Fibroblast of lung (primary cell): ENCODE results near the gene RBM12. TPM values are rescaled to one million over a fixed set of nuclear protein-coding genes. Genes with fewer than 3 reads are reported as not detected.

Experiments used
- DNase-seq, 2 donors: peaks; one replicate each; pipeline versions ENCODE4 v3.0.0 to v3.0.0-alpha.2; 2010; ENCODE audit warnings: low read depth in 2 of 2
- H2AFZ ChIP-seq: 2 replicates; pipeline ENCODE4 v1.5.1; 2012; ENCODE audit warnings: low read length, control low read depth, inconsistent platforms
- H3K27ac ChIP-seq: 2 replicates; pipeline ENCODE4 v1.5.1; 2011; ENCODE audit warnings: low read length, control low read depth; ENCODE audit not compliant: insufficient read depth
- H3K27me3 ChIP-seq: 2 replicates; pipeline ENCODE4 v1.5.1; 2011; ENCODE audit warnings: mild to moderate bottlenecking, low read length; ENCODE audit not compliant: control insufficient read depth, insufficient read depth
- H3K36me3 ChIP-seq: 2 replicates; pipeline ENCODE4 v1.5.1; 2011; ENCODE audit warnings: low read length; ENCODE audit not compliant: control insufficient read depth, insufficient read depth
- H3K4me1 ChIP-seq: 2 replicates; pipeline ENCODE4 v1.5.1; 2011; ENCODE audit warnings: low read length; ENCODE audit not compliant: control insufficient read depth, insufficient read depth; ENCODE audit errors: extremely low read depth
- H3K4me2 ChIP-seq: 2 replicates; pipeline ENCODE4 v1.5.1; 2011; ENCODE audit warnings: low read length, control low read depth; ENCODE audit not compliant: insufficient read depth; ENCODE audit errors: extremely low read depth
- H3K4me3 ChIP-seq, 4 experiments: fragments of 200-600 bp in 1 of 4; sonication (generic) in 1 of 4; replicated peaks in 1 of 4; 2 replicates each; pipeline ENCODE4 v1.5.1; 2011 to 2016; ENCODE audit warnings: low read length in 4 of 4, low read depth in 3 of 4, mild to moderate bottlenecking in 3 of 4, control low read depth in 2 of 4, inconsistent platforms in 1 of 4, mixed read lengths in 1 of 4; ENCODE audit not compliant: insufficient read depth in 1 of 4; ENCODE audit errors: control extremely low read depth in 1 of 4
- H3K79me2 ChIP-seq: 2 replicates; pipeline ENCODE4 v1.5.1; 2012; ENCODE audit warnings: mild to moderate bottlenecking, low read length, inconsistent platforms; ENCODE audit not compliant: control insufficient read depth, insufficient read depth
- H3K9ac ChIP-seq: 2 replicates; pipeline ENCODE4 v1.5.1; 2011; ENCODE audit warnings: mild to moderate bottlenecking, low read length, control low read depth; ENCODE audit not compliant: insufficient read depth
- H3K9me3 ChIP-seq: 2 replicates; pipeline ENCODE4 v1.5.1; 2012; ENCODE audit warnings: low read depth, low read length; ENCODE audit not compliant: control insufficient read depth, insufficient read depth
- H4K20me1 ChIP-seq: 2 replicates; pipeline ENCODE4 v1.5.1; 2011; ENCODE audit warnings: low read length; ENCODE audit not compliant: control insufficient read depth, insufficient read depth; ENCODE audit errors: extremely low read depth
- EZH2 ChIP-seq: IDR thresholded peaks from 2 replicates; pipeline ENCODE4 v1.5.1; 2012; ENCODE audit warnings: low read length, control low read depth, mild to moderate bottlenecking; ENCODE audit errors: missing control alignments
- polyA plus RNA-seq, 2 donors: library from polyadenylated mRNA; depleted of rRNA in 1 of 2; stranded (reverse) in 1 of 2; unstranded in 1 of 2; fragments of >200 nt; gene quantifications; 2 replicates each; pipeline ENCODE4 v1.2.1, GENCODE V29; 2011 to 2012; ENCODE audit warnings: missing spikeins in 1 of 2
- total RNA-seq: library from RNA; depleted of rRNA; stranded (reverse); fragments of >200 nt; gene quantifications from 2 replicates; pipeline ENCODE4 v1.2.1, GENCODE V29; 2014
- TF ChIP-seq, protein P1 (sequence below), 2 donors: IDR thresholded peaks in 1 of 2; conservative IDR thresholded peaks in 1 of 2; 1 replicate in 1 of 2; 2 replicates in 1 of 2; pipeline ENCODE4 v1.5.1; 2011 to 2012; ENCODE audit warnings: low read length in 2 of 2, control low read depth in 1 of 2, inconsistent platforms in 1 of 2, low read depth in 1 of 2, mild to moderate bottlenecking in 1 of 2

RBM12 gene
- total and polyA plus RNA-seq, 2 donors (not counting 1 experiment from before 2014, with no cell fraction given): 29.9 to 109 TPM

DNA sequence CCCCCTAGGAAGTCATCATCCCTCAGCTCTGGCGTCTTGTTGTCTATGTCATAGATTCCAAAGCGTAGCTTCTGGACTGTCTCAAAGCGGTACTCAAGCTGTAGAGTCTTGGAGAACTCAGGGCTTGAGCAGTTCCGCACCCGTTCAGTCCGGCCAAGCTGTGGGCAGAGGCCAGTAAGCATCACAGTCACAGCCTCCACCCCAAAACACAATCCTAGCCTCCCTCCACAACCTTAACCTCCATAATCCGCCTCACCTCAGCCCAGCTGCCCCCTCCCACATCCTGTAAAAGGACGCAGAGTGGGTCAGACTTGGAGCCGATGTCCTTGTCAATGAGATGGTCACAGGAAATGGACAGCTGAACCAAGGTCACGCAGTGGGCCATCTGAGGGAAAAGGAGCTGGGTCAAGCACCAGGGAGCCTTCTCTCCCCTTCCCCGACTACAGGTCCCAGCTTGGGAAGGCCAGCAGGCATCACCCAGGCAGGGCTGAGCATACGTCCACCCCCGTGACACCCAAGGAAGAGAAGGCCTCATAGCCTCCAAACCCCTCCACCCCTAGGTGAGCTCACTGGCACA is 32.1 kb downstream of the RBM12 start:
- H3K27ac ChIP-seq: no peak overlapping the region
- no peak overlapping the region for H3K9ac ChIP-seq
- H3K9me3 ChIP-seq: no peaks in the 10 kb centered on the region
- H3K36me3 ChIP-seq: peaks cover 14% of the 10 kb centered on the region
- TF ChIP-seq, protein P1, sequence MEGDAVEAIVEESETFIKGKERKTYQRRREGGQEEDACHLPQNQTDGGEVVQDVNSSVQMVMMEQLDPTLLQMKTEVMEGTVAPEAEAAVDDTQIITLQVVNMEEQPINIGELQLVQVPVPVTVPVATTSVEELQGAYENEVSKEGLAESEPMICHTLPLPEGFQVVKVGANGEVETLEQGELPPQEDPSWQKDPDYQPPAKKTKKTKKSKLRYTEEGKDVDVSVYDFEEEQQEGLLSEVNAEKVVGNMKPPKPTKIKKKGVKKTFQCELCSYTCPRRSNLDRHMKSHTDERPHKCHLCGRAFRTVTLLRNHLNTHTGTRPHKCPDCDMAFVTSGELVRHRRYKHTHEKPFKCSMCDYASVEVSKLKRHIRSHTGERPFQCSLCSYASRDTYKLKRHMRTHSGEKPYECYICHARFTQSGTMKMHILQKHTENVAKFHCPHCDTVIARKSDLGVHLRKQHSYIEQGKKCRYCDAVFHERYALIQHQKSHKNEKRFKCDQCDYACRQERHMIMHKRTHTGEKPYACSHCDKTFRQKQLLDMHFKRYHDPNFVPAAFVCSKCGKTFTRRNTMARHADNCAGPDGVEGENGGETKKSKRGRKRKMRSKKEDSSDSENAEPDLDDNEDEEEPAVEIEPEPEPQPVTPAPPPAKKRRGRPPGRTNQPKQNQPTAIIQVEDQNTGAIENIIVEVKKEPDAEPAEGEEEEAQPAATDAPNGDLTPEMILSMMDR (conservative IDR thresholded peaks at IDR 0.05 in 1 of 2, IDR thresholded peaks at IDR 0.05 in 1 of 2; ENCODE audit: low read depth in 1 of 2, low read length in 2 of 2): no peak
- no peak for TF ChIP-seq EZH2
- peaks cover 23% of the 10 kb centered on the region for H3K79me2 ChIP-seq
- no peak overlapping the region for H2AFZ ChIP-seq
- no peaks in the 10 kb centered on the region for H3K27me3 ChIP-seq
- H4K20me1 ChIP-seq: no peaks in the 10 kb centered on the region
- DNase-seq: no peak
- no peak overlapping the region for H3K4me3 ChIP-seq
- no peaks in the 10 kb centered on the region for H3K4me1 ChIP-seq
- no peak overlapping the region for H3K4me2 ChIP-seq

DNA sequence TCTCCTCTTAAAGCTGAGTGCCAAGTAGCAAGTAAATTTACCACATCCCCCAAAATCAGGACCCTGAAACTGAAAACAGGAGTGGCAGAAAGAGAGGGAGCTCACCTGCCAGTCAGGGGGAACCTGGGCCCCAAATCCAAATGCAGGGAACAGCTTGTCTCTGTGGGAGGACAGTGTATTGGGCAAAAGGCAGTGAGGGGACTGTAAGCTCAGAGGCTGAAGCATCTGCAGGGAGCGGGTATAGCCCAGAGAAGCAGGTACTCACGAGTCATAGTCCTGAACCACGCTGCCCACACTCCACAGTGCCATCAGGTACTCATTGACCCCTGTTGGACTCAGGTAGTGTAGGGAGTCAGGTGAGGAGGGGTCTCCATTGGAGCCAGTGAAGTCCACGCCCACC is 34.1 kb downstream of the RBM12 start:
- Histone ChIP-seq H3K4me2 (no peak overlapping the region), H3K9me3 (no peaks in the 10 kb centered on the region), H3K4me1 (no peaks in the 10 kb centered on the region), H3K27ac (no peak overlapping the region), H3K36me3 (peaks cover 15% of the 10 kb centered on the region), H3K27me3 (no peaks in the 10 kb centered on the region), H3K79me2 (peaks cover 11% of the 10 kb centered on the region), H4K20me1 (no peaks in the 10 kb centered on the region), H3K4me3 (no peak overlapping the region), H2AFZ (no peak overlapping the region), H3K9ac (no peak overlapping the region)
- no peak for DNase-seq
- TF ChIP-seq, protein P1 (conservative IDR thresholded peaks at IDR 0.05 in 1 of 2, IDR thresholded peaks at IDR 0.05 in 1 of 2; ENCODE audit: low read depth in 1 of 2, low read length in 2 of 2): no peak
- no peak for TF ChIP-seq EZH2

DNA sequence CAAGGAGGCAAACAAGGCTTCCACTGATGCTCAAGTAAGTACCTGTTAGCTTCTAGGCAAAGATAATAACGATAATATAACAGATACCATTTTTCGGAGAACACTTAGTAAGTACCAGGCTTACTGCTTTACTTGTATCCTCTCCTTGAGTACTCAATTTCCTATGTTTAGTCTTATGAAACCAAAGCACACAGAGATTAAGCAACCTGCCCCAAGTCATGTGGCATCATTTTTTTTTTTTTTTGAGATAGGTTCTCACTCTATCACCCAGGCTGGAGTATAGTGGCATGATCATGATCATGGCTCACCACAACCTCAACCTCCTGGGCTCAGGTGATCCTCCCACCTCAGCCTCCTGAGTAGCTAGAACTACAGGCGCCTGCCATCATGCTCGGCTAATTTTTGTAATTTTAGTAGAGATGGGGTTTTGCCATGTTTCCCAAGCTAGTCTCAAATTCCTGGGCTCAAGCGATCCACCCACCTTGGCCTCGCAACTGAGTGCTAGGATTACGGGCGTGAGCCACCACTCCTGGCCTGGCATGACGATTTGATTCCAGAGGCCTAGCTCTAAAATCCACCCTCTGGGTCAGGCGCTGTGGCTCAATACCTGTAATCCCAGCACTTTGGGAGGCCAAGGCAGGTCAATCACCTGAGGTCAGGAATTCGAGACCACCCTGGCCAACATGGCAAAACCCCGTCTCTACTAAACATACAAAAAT is 35.1 kb downstream of the RBM12 start:
- no peak overlapping the region for H3K9ac ChIP-seq
- H2AFZ ChIP-seq: no peak overlapping the region
- no peak overlapping the region for H3K27ac ChIP-seq
- no peak overlapping the region for H3K4me2 ChIP-seq
- peaks cover 15% of the 10 kb centered on the region for H3K36me3 ChIP-seq
- no peaks in the 10 kb centered on the region for H3K9me3 ChIP-seq
- H4K20me1 ChIP-seq: no peaks in the 10 kb centered on the region
- no peak overlapping the region for H3K4me3 ChIP-seq
- DNase-seq: no peak
- TF ChIP-seq, protein P1 (conservative IDR thresholded peaks at IDR 0.05 in 1 of 2, IDR thresholded peaks at IDR 0.05 in 1 of 2; ENCODE audit: low read depth in 1 of 2, low read length in 2 of 2): no peak
- TF ChIP-seq EZH2: no peak
- no peaks in the 10 kb centered on the region for H3K4me1 ChIP-seq
- H3K27me3 ChIP-seq: no peaks in the 10 kb centered on the region
- peaks cover 6% of the 10 kb centered on the region for H3K79me2 ChIP-seq
